ENCODE measurements around the gene ALAD. TPM values are rescaled to one million over a fixed set of nuclear protein-coding genes. Genes with fewer than 3 reads are reported as not detected.

The ALAD gene
- polyA plus RNA-seq, 1 donor from 2014 or later, result 42.9 TPM

DNA sequence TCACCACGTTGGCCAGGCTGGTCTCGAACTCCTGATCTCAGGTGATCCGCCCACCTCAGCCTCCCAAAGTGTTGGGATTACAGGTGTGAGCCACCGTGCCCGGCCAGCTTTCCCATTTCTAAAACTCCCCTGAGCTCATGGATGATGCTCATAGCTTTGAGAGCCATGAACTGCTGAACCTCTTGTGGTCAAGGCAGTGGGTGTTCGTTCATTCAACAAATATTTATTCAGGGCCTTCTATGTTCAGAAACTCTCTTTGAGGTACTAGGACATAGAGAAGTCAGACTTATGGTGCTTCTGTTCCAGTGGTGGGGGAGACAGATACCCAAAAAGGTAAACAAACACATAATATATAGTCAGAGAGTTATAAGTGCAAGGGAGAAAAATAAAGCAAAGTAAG, 49.1 kb downstream of the ALAD start:
- Histone ChIP-seq H3F3A (ENCODE audit: insufficient read depth, low read length, poor library complexity, severe bottlenecking) (no peaks in the 10 kb centered on the region), H3K9ac (ENCODE audit: low read length) (no peak overlapping the region), H3K4me2 (ENCODE audit: low read length) (no peak overlapping the region), H3K79me2 (replicated peaks; ENCODE audit: insufficient read depth, low read length) (no peaks in the 10 kb centered on the region), H3K36me3 (ENCODE audit: insufficient read depth, low read length) (no peaks in the 10 kb centered on the region), H3K4me3 (ENCODE audit: low read length) (no peak overlapping the region), H3K27ac (ENCODE audit: low read length) (no peak overlapping the region), H3K27me3 (ENCODE audit: insufficient read depth, low read depth, low read length) (peaks cover 50% of the 10 kb centered on the region), H2AFZ (ENCODE audit: low read depth, low read length) (no peak overlapping the region), H3K9me3 (ENCODE audit: low read length) (no peaks in the 10 kb centered on the region), H3K9me2 (ENCODE audit: insufficient read depth, low read length) (no peaks in the 10 kb centered on the region), H4K20me1 (ENCODE audit: insufficient read depth) (no peaks in the 10 kb centered on the region)
- TF ChIP-seq POLR2AphosphoS5 (IDR thresholded peaks at IDR 0.05) (no peak), EP300 (conservative IDR thresholded peaks at IDR 0.05; ENCODE audit: poor library complexity, severe bottlenecking) (no peak), EZH2 (IDR thresholded peaks at IDR 0.05; ENCODE audit: borderline replicate concordance, insufficient read depth, low read length, poor library complexity, severe bottlenecking) (no peak), RAD21 (conservative IDR thresholded peaks at IDR 0.05) (no peak), TAF1 (IDR thresholded peaks at IDR 0.05; ENCODE audit: low read depth) (no peak), SMC3 (conservative IDR thresholded peaks at IDR 0.05; ENCODE audit: poor library complexity) (no peak), MXI1 (conservative IDR thresholded peaks at IDR 0.05; ENCODE audit: poor library complexity, severe bottlenecking) (no peak)
- TF ChIP-seq, protein P1, sequence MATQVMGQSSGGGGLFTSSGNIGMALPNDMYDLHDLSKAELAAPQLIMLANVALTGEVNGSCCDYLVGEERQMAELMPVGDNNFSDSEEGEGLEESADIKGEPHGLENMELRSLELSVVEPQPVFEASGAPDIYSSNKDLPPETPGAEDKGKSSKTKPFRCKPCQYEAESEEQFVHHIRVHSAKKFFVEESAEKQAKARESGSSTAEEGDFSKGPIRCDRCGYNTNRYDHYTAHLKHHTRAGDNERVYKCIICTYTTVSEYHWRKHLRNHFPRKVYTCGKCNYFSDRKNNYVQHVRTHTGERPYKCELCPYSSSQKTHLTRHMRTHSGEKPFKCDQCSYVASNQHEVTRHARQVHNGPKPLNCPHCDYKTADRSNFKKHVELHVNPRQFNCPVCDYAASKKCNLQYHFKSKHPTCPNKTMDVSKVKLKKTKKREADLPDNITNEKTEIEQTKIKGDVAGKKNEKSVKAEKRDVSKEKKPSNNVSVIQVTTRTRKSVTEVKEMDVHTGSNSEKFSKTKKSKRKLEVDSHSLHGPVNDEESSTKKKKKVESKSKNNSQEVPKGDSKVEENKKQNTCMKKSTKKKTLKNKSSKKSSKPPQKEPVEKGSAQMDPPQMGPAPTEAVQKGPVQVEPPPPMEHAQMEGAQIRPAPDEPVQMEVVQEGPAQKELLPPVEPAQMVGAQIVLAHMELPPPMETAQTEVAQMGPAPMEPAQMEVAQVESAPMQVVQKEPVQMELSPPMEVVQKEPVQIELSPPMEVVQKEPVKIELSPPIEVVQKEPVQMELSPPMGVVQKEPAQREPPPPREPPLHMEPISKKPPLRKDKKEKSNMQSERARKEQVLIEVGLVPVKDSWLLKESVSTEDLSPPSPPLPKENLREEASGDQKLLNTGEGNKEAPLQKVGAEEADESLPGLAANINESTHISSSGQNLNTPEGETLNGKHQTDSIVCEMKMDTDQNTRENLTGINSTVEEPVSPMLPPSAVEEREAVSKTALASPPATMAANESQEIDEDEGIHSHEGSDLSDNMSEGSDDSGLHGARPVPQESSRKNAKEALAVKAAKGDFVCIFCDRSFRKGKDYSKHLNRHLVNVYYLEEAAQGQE (IDR thresholded peaks at IDR 0.05; ENCODE audit: borderline replicate concordance), result no peak
- TF ChIP-seq, protein P2, sequence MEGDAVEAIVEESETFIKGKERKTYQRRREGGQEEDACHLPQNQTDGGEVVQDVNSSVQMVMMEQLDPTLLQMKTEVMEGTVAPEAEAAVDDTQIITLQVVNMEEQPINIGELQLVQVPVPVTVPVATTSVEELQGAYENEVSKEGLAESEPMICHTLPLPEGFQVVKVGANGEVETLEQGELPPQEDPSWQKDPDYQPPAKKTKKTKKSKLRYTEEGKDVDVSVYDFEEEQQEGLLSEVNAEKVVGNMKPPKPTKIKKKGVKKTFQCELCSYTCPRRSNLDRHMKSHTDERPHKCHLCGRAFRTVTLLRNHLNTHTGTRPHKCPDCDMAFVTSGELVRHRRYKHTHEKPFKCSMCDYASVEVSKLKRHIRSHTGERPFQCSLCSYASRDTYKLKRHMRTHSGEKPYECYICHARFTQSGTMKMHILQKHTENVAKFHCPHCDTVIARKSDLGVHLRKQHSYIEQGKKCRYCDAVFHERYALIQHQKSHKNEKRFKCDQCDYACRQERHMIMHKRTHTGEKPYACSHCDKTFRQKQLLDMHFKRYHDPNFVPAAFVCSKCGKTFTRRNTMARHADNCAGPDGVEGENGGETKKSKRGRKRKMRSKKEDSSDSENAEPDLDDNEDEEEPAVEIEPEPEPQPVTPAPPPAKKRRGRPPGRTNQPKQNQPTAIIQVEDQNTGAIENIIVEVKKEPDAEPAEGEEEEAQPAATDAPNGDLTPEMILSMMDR (IDR thresholded peaks at IDR 0.05; ENCODE audit: poor library complexity, severe bottlenecking), result no peak

DNA sequence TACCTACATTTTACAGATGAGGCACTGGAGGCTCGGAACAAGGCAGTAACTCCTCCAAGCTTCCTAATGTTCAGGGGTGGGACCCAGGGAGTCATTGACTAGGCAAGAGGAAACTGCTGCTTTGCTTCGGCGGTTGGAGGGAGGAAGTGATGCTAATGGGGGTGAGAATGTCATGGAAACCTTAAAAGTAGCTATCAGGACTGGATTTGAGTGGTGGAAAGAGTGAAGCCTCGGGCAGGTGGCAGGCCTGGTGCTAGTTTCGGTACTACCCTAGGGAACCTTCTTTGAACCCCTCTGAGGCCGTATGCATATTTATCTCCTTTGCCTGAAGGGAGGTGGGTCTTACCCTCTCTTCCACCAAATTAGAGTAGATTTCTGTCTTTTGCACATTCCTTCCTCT, 50.1 kb downstream of the ALAD start:
- H3K4me2 ChIP-seq (ENCODE audit: low read length), result no peak overlapping the region
- no peaks in the 10 kb centered on the region for H3K9me2 ChIP-seq (ENCODE audit: insufficient read depth, low read length)
- peaks cover 50% of the 10 kb centered on the region for H3K27me3 ChIP-seq (ENCODE audit: insufficient read depth, low read depth, low read length)

More for the DNA sequence above, 50.1 kb downstream of the ALAD start:
- Histone ChIP-seq H3K9me3 (ENCODE audit: low read length) (no peaks in the 10 kb centered on the region), H3K36me3 (ENCODE audit: insufficient read depth, low read length) (no peaks in the 10 kb centered on the region), H3K79me2 (replicated peaks; ENCODE audit: insufficient read depth, low read length) (no peaks in the 10 kb centered on the region), H3K4me3 (ENCODE audit: low read length) (no peak overlapping the region), H3K9ac (ENCODE audit: low read length) (no peak overlapping the region), H4K20me1 (ENCODE audit: insufficient read depth) (no peaks in the 10 kb centered on the region), H3F3A (ENCODE audit: insufficient read depth, low read length, poor library complexity, severe bottlenecking) (no peaks in the 10 kb centered on the region), H2AFZ (ENCODE audit: low read depth, low read length) (no peak overlapping the region), H3K27ac (ENCODE audit: low read length) (no peak overlapping the region)
- TF ChIP-seq POLR2AphosphoS5 (IDR thresholded peaks at IDR 0.05) (no peak), TAF1 (IDR thresholded peaks at IDR 0.05; ENCODE audit: low read depth) (no peak), RAD21 (conservative IDR thresholded peaks at IDR 0.05) (no peak), MXI1 (conservative IDR thresholded peaks at IDR 0.05; ENCODE audit: poor library complexity, severe bottlenecking) (no peak)
